ENCODE data around the gene TNRC6C.
A peak's percentile ranks its signal among the peaks of the same experiment; 100 is the strongest.
"Not testable (repeated sequence)": the region's sequence is repeated elsewhere in the genome, so short reads cannot be mapped to it uniquely, and the experiment has no call there.

TNRC6C gene

GRCh38 chr17:78049609-78050008 lies 91.1 kb downstream of the TNRC6C start:
- DNase-seq = no peak

- no peak for DNase-seq
Measured at GRCh38 chr17:78051186-78051972, 92.9 kb downstream of the TNRC6C start.

DNA sequence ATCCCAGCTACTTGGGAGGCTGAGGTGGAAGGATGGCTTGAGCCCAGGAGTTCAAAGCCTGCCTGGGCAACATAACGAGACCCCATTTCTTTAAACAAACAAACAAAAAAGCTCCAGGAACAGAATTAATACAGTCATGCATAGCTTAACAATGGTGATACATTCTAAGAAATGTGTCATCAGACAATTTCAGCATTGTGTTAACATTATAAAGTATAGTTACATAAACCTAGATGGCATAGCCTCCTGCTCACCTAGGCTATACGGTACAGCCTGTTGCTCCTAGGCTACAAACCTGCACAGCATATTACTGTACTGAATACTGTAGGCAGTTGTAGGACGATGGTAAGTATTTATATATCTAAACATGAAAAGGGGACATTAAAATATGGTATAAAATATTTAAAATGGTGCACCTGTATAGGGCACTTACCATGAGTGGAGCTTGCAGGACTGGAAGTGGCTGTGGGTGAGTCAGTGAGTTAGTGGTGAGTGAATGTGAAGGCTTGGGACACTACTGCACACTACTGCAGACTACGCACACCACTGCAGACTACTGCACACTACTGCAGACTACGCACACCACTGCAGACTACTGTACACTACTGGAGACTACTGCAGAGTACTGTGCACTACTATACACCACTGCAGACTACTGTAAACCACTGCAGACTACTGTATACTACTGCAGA lies 95.4 kb downstream of the TNRC6C start:
- no peak for DNase-seq

DNA sequence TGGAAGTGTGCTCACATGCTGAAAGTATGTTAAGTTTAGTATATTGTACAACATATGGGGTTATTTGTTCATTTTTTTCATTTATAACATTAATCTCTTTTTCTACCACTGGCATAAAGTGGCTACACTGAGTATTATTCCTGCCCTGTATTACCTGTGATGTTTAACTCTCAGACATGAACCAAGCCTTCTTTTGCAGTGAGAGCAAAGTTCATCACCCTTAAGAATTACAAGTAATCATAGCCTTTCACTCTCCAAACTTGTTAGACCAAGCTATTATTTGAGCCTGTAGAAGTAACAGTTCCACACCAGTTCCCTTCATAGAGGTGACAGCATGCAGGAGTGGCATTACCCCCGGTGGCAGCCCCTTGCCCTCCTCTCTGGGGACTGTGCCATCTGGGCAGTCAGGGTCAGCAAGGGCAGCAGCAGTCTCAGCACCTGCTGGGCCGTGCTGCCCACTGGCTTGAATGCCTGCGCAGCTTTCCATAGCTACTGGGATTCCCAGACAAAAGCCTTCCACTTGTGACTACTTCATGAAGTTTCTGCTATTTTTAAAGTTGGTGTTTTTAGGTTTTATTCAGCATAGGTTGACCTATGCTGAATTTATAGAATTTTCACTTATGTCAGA lies 98.7 kb downstream of the TNRC6C start:
- DNase-seq = no peak

DNA sequence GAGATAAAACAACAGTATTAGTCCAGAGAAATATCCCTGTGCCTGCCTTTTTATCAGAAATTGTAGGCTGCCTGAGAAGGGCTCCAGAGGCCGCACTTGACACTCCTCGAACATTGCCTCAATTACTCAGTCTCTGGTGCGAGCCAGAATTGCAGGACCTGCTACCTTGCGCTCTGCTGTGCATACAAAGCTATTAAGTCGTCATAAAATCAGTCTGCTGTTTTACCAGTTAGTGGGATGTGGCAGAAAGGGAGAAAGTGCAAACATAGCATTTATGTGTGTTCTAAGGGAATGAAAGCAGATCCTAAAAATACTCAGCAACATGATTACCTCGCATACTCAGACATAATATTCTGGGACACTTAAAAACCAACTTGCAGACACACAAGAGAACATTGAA lies 99.5 kb downstream of the TNRC6C start:
- no peak for DNase-seq

DNA sequence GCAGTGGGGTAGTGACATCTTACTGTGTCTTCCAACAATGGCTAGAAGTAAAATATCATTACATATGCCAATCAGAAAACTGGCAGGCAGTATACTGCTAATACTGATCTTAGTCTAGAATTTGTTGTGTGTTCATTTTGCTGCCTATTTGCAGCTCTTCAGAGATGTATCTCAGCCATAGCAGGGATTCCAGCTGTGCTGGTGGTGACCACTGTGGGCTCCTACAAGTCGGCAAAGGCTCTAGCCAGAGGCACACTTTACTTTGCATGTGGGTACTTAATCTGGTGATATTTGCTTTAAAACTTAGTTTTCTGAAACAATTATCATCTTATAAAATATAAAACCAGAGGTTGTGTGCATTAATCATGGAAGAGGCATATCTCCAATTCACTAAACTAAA lies 100.1 kb downstream of the TNRC6C start:
- DNase-seq = no peak

DNA sequence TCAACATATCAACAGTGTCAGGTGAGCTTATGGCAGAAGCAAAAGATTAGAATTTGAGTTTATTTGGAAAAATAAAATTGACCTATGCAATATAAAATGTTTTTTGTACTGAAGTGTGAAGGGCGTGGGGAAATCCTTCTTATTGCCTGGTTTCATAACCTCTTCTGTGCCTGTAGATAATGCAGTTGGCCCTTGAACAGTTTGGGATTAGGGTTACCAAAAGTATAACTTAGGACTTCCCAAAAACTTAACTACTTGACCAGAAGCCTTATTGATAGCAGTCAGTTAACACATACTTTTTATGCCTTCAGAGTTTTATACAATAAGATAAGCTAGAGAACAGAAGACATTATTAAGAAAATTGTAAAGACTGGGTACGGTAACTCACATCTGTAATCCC lies 104.1 kb downstream of the TNRC6C start:
- no peak for DNase-seq

- DNase-seq = peak; percentile 32
Measured at GRCh38 chr17:78063489-78063888, 105.0 kb downstream of the TNRC6C start.

DNA sequence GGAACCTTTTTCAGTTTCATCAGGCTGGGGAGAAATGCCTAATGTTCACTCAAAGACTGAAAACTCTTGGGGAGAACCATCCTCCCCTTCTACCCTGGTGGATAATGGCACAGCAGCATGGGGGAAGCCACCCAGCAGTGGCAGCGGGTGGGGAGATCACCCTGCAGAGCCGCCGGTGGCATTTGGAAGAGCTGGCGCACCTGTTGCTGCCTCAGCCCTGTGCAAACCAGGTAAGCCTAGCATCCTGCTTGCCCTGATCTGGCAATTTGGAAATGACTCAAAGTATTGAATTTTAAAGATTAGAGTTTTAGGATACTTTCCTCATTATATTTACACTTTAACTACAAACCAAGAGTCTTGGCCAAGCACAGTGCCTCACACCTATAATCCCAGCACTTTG lies 106.2 kb downstream of the TNRC6C start:
- no peak for DNase-seq

DNA sequence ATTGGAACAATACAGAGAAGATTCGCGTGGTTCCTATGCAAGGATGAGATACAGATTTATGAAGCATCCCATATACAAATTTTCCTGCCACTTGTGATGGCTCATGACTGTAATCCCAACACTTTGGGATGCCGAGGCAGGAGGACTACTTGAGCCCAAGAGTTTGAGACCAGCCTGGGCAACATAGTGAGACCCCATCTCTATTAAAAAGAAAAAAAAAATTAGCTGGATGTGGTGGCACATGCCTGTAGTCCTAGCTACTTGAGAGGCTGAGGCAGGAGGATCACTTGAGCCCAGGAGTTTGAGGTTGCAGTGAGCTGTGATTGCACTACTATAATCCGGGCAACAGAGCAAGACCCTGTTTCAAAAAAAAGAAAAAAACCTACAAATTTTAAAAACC lies 108.5 kb downstream of the TNRC6C start:
- DNase-seq = not testable (repeated sequence)

GRCh38 chr17:78069695-78070094 lies 111.2 kb downstream of the TNRC6C start:
- no peak for DNase-seq

- DNase-seq = no peak
Measured at GRCh38 chr17:78072961-78073360, 114.5 kb downstream of the TNRC6C start.

DNA sequence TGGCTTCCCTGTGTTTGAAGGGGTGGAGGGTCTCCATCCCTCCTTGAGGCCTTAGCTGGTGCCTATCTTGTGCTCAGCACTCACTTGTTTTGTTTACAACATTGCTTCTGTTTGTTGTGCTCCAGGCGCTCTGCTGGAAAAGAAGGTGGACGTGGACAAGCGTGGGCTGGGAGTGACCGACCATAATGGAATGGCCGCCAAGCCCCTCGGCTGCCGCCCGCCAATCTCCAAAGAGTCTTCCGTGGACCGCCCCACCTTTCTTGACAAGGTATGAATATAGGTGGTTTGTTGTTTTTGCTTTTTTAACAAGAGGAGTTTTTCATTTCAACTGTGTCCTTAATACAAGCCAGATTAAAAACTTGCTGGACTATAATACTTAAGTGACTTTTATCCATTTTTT lies 116.5 kb downstream of the TNRC6C start:
- DNase-seq = no peak

- no peak for DNase-seq
Measured at GRCh38 chr17:78075545-78075944, 117.0 kb downstream of the TNRC6C start.

- no peak for DNase-seq
Measured at GRCh38 chr17:78079253-78079652, 120.8 kb downstream of the TNRC6C start.

DNA sequence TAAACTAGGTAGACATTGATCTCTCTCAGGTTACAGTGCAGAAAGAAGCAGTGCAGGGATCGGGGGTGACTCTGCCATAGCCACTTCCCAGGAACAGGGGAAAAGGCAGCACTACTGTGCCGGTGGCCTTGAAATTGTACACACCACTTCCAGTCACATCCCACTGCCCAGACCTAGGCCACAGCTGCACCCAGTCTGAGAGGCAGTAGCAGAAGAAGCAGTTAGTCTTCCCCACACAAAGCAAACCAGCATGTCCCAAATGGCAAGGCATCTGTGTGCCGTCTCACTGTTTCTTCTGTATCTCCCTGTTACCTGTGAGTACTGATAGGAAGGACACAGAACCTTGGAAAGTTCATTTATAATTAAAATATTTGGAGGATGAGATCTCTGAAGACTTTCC lies 123.0 kb downstream of the TNRC6C start:
- no peak for DNase-seq

GRCh38 chr17:78082355-78082872 lies 123.9 kb downstream of the TNRC6C start:
- DNase-seq = not testable (repeated sequence)

DNA sequence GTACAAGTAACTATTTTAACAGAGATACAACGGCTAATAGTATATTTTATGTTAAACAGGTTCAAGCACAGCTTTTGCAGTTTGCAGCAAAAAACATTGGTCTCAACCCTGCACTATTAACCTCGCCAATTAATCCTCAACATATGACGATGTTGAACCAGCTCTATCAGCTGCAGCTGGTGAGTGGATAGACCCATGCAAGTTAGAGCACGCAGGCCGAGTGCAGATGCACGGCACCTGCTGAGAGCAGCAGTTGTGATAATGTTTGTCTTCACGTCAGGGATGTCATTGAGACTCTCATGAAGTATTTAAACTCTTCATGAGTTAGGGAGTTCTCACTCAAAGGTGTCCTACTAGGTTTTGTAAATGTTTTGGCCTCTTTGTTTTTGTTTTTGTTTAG lies 124.5 kb downstream of the TNRC6C start:
- DNase-seq = no peak

- DNase-seq = no peak
Measured at GRCh38 chr17:78086740-78087139, 128.2 kb downstream of the TNRC6C start.

DNA sequence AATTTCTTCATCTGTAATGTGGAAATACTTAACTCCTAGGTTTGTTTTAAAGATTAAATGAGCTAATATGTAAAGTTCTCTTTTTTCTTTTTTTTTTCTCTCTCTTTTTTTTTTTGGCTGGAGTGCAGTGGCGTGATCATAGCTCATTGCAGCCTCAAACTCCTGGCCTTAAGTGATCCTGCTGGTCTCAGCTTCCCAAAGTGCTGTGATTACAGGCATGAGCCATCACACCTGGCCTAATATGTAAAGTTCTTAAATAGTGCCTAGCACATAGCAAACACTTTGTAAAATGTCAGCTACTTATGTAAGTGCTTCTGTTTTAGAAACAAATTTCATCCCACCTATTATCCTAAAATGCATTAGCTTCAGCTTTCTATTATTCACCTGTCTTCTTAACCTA lies 130.0 kb downstream of the TNRC6C start:
- no peak for DNase-seq

DNA sequence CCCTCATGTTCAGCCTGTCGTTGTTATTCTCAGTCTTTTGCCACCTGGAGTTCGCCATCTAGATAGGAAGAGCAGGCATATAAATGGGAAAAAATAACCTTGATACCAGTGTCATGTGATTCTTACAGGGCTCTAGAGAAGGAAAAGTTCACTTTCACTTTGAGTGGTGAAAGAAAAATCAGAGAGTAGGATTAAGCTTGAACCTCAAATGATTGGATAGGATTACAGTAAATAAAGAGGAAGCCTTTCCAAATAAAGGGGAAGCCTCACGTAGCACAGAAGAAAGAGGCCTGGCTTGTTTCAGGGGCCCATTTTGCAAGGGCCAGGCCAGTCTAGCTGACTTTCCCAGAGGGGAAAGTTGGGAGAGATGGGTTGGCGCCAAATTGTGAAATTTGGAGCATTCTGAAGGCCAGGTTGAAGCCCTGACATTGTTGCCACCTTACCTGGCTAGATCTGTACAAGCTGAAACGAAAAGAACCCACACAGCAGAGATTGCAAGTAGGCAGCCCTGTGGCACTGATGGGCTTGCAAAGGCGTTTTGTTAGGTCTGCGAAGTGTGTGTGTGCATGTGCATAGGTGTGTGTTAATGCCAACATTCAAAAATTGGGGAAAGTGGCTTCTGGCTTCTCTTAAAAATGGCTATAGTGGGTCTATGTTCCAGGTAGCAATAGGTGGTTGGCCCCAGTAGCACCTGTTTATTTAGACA lies 131.2 kb downstream of the TNRC6C start:
- no peak for DNase-seq

DNA sequence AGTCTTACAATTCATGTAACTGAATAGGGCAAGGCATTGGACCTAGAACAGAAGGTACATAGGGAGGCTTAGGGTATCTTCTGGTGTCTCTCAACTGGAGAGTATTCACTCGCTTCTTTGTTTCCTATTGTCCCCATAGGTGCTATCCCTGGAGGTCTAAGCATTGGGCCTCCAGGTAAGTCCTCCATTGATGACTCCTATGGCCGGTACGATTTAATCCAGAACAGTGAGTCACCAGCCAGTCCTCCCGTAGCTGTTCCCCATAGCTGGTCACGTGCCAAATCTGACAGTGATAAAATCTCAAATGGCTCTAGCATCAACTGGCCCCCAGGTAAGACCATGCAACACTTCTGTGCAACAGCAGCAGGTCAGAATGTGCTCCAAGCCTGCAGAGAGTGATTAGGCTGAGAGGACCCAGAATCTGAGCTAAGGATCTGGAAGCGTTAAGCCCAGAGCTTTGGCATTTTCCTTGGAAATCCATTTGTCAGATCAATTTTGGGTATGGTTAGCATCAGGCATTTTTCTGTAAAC lies 134.4 kb downstream of the TNRC6C start:
- DNase-seq = no peak

DNA sequence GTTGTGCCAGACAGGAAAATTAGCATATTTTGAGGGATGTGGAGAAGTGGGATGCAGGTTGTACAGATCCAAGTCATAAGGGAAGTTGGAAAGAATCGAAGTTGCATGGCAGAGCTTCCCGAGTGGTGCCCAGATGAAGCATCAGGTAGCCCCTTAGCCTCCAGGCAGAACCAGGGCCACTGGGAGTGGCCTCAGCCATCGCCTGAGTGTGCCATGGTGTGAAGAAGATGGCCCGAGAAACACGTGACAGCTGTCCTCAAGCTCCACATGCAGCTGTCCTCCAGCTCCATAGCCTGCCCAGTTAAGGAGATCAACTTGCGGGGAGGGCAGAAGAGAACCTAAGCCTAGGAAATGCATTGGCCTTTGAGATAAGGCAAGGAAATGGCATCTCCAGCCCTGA lies 136.5 kb downstream of the TNRC6C start:
- no peak for DNase-seq

All from activated CD4-positive, alpha-beta T cell treated with anti-CD3 and anti-CD28 coated beads, Interleukin-2, amount 50 U/mL, for 16 hours (primary cell).